Stomach (tissue), 9 donors: ENCODE measurements around the gene FAM89B. TPM values are rescaled to one million over a fixed set of nuclear protein-coding genes. Genes with fewer than 3 reads are reported as not detected.

Source experiments
- DNase-seq, 2 donors: peaks; one replicate each; pipeline versions ENCODE4 v3.0.0 to v3.0.0-alpha.2; 2013 to 2019
- H3K27ac ChIP-seq, 5 donors: fragments of 200-600 bp in 4 of 5; sonication (generic) in 4 of 5; one replicate each; pipeline ENCODE4 v1.5.1; 2013 to 2019; ENCODE audit warnings: mild to moderate bottlenecking in 1 of 5, moderate library complexity in 1 of 5
- H3K27me3 ChIP-seq, 3 donors: fragments of 200-600 bp; sonication (generic); one replicate each; pipeline ENCODE4 v1.5.1; 2017 to 2019; ENCODE audit warnings: mixed run types in 1 of 3
- H3K36me3 ChIP-seq, 4 donors: fragments of 200-600 bp; sonication (generic); 1 replicate in 3 of 4; 2 replicates in 1 of 4; pipeline ENCODE4 v1.5.1; 2016 to 2019
- H3K4me1 ChIP-seq, 4 donors: fragments of 200-600 bp; sonication (generic); one replicate each; pipeline ENCODE4 v1.5.1; 2016 to 2019
- H3K4me3 ChIP-seq, 4 donors: fragments of 200-600 bp; sonication (generic) in 3 of 4; one replicate each; pipeline ENCODE4 v1.5.1; 2016 to 2019; ENCODE audit warnings: mild to moderate bottlenecking in 1 of 4
- H3K9me3 ChIP-seq, 4 donors: fragments of 200-600 bp; sonication (generic); one replicate each; pipeline ENCODE4 v1.5.1; 2016 to 2019
- CTCF ChIP-seq, 7 experiments: fragments of 450-650 bp in 4 of 7; fragments of 200-600 bp in 3 of 7; sonication (generic) in 3 of 7; IDR thresholded peaks; one replicate each; pipeline ENCODE4 v1.5.1; 2016 to 2019; ENCODE audit warnings: antibody characterized with exemption in 7 of 7, control low read depth in 2 of 7, mild to moderate bottlenecking in 1 of 7
- EP300 ChIP-seq: sonication (generic); formaldehyde crosslinking; IDR thresholded peaks from one replicate; pipeline ENCODE4 v1.6.1; 2017; ENCODE audit warnings: antibody characterized with exemption
- POLR2A ChIP-seq, 4 donors: fragments of 450-650 bp; IDR thresholded peaks; one replicate each; pipeline ENCODE4 v1.6.1; 2016; ENCODE audit warnings: antibody characterized with exemption in 4 of 4, control low read depth in 2 of 4, mild to moderate bottlenecking in 1 of 4, moderate library complexity in 1 of 4
- POLR2AphosphoS5 ChIP-seq, 3 donors: sonication (generic); formaldehyde crosslinking; IDR thresholded peaks; one replicate each; pipeline ENCODE4 v1.6.1; 2016; ENCODE audit warnings: antibody characterized with exemption in 3 of 3
- WGBS, 5 donors: extraction: QIAGEN DNeasy Blood & Tissue Kit in 3 of 5; methylation state at CpG; one replicate each; pipeline versions ENCODE4 v1.1.5 to v1.1.7; 2013 to 2018; 5-methylcytosine and 5-hydroxymethylcytosine counted together
- intact Hi-C: fragments of 100-400 bp; cut with DNase I; formaldehyde crosslinking; loops from one replicate; pipeline ENCODE4 v1.15.1; 2023; ENCODE audit warnings: low total_unique reads
- polyA plus RNA-seq, 3 donors: library from polyadenylated mRNA; stranded (reverse); fragments of 200-250 nt; gene quantifications; one replicate each; pipeline ENCODE4 v1.2.3, GENCODE V29; 2013
- total RNA-seq, 5 donors: library from RNA; depleted of rRNA; stranded (reverse); fragments of >200 nt; gene quantifications; one replicate each; pipeline versions ENCODE4 v1.1.0 to v1.2.3, GENCODE V29; 2014 to 2016
- donor health status: healthy with polysubstance abuse.
- donor health status: Bipolar disorder and iron deficiency.
- donor health status: healthy.

Gene FAM89B
- total and polyA plus RNA-seq, 8 donors = 3.9 to 68.2 (median 56.8) TPM

GRCh38 chr11:65613091-65613928 is 41.0 kb downstream of the FAM89B start:
- Histone ChIP-seq H3K9me3 (no peaks in the 10 kb centered on the region), H3K4me3 (peak overlapping the region; percentile 65 to 98 (median 79)), H3K27ac (peak overlapping the region; percentile 93 to 99 (median 95)), H3K4me1 (peaks cover 56 to 75% (median 68%) of the 10 kb centered on the region in 4 donors), H3K36me3 (peaks cover 13 to 60% (median 49%) of the 10 kb centered on the region in 4 donors), H3K27me3 (no peaks in the 10 kb centered on the region)
- intact Hi-C loops = no loop called here
- 10 to 24% (median 14%) methylated on average over 21 to 43 of the region's 43 CpGs for WGBS, 5 donors
- DNase-seq = peak; percentile 42 to 50
- no peak for TF ChIP-seq POLR2AphosphoS5 (IDR thresholded peaks at IDR 0.05)
- no peak for TF ChIP-seq POLR2A (IDR thresholded peaks at IDR 0.05)
- TF ChIP-seq CTCF (IDR thresholded peaks at IDR 0.05) = no peak

DNA sequence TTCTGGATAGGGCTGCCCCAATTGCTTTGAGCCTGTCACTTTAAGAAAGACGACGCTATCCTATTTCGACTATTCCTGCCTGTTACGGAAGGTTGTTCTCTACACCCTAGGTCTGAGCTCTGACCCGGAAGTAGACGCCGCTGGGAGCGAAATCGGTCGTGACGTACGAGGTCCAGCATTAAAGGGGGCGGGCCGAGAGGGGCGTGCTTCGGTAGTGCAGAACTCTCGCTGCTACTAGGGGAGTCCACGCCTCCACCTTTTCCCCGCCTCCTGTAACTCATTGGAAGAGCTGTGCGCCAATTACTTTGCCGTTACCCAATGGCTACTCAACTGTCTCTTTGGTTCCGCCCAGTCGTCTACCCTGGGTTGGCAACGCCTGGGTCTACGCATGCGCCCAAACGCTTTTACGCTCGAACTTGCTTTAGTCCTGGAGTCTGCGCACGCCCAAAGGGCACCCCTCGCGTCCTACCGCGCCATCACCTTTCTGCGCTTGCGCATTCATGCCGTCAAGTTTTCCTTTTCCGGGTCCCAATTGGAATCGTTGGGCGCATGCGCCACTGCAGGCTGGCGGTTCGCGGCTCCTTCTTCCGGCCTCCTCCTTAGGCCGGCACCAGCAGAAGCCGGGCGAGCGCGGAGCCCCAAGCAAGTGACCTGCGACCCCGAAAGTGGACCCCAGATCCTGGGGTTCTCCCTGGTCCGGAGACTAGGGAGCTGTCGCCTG is 43.1 kb downstream of the FAM89B start, which contains the start of gene PCNX3:
PCNX3 (plus strand) TSS at position 548 of the 721 bp plus-strand sequence. CDS start 536 bp downstream, outside the sequence.
- TF ChIP-seq POLR2A (IDR thresholded peaks at IDR 0.05) (peak in 1 of 4 donors; percentile 20), POLR2AphosphoS5 (IDR thresholded peaks at IDR 0.05) (peak; percentile 72 to 90 (median 89)), EP300 (no peak), CTCF (IDR thresholded peaks at IDR 0.05) (no peak)
- peak within 1 kb of the TSS; percentile 93 to 99 (median 95) for H3K27ac ChIP-seq
- H3K9me3 ChIP-seq = no peaks in the 10 kb centered on the region
- H3K27me3 ChIP-seq = no peaks in the 10 kb centered on the region
- H3K36me3 ChIP-seq = peaks cover 33 to 60% (median 52%) of the 10 kb centered on the region in 4 donors
- peaks cover 45 to 67% (median 52%) of the 10 kb centered on the region in 4 donors for H3K4me1 ChIP-seq
- WGBS, 5 donors = 0 to 1% (median 0%) methylated on average over 16 to 55 of the region's 55 CpGs
- peak within 1 kb of the TSS; percentile 79 to 98 (median 98) for H3K4me3 ChIP-seq
- peak; percentile 100 for DNase-seq
- intact Hi-C loops = no loop called here

GRCh38 chr11:65615950-65616574 is 43.7 kb downstream of the FAM89B start:
- peaks cover 40 to 61% (median 46%) of the 10 kb centered on the region in 4 donors for H3K4me1 ChIP-seq
- no peaks in the 10 kb centered on the region for H3K27me3 ChIP-seq
- no peak for TF ChIP-seq CTCF (IDR thresholded peaks at IDR 0.05)
- TF ChIP-seq POLR2A (IDR thresholded peaks at IDR 0.05) = no peak
- TF ChIP-seq POLR2AphosphoS5 (IDR thresholded peaks at IDR 0.05) = no peak
- no peak for TF ChIP-seq EP300
- H3K27ac ChIP-seq = peak overlapping the region; percentile 93 to 99 (median 95)
- H3K4me3 ChIP-seq = peak overlapping the region; percentile 79 to 98 (median 98)
- H3K36me3 ChIP-seq = peaks cover 35 to 60% (median 52%) of the 10 kb centered on the region in 4 donors
- WGBS, 5 donors = 0 to 3% (median 1%) methylated on average over 8 to 50 of the region's 50 CpGs
- DNase-seq = peak; percentile 37 to 72
- H3K9me3 ChIP-seq = no peaks in the 10 kb centered on the region
- intact Hi-C loops = no loop called here

DNA sequence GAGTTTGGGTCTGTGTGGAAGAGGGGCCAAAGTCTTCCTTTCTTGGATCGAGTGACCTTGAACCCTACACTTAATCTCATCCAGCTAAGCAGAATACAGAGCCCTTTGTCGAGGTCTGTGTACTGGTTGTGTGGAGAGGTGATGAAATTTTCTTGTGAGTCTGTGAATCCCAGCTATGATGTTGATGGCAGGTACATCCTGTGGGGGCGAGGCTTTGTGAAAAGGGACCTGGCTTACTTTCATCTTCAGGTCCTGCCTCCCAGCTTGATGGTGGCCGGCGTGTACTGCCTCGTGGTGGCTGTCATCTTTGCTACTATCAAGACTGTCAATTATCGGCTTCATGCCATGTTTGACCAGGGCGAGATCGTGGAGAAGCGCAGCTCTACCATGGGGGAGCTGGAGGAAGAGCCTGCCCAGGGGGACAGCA is 44.2 kb downstream of the FAM89B start:
- H3K4me3 ChIP-seq = peak overlapping the region; percentile 79 to 98 (median 98)
- H3K4me1 ChIP-seq = peaks cover 35 to 55% (median 40%) of the 10 kb centered on the region in 4 donors
- H3K27me3 ChIP-seq = no peaks in the 10 kb centered on the region
- no peak for DNase-seq
- 41 to 56% (median 45%) methylated on average over 10 of the region's 10 CpGs for WGBS, 5 donors
- H3K27ac ChIP-seq = peak overlapping the region in 3 of 5 donors; percentile 93 to 99 (median 95)
- H3K36me3 ChIP-seq = peaks cover 40 to 60% (median 54%) of the 10 kb centered on the region in 4 donors
- no peak for TF ChIP-seq CTCF (IDR thresholded peaks at IDR 0.05)
- TF ChIP-seq POLR2AphosphoS5 (IDR thresholded peaks at IDR 0.05) = no peak
- TF ChIP-seq POLR2A (IDR thresholded peaks at IDR 0.05) = no peak
- TF ChIP-seq EP300 = no peak
- intact Hi-C loops = no loop called here
- no peaks in the 10 kb centered on the region for H3K9me3 ChIP-seq
